ENCODE measurements around the gene CFAP126.

CFAP126 gene

DNA sequence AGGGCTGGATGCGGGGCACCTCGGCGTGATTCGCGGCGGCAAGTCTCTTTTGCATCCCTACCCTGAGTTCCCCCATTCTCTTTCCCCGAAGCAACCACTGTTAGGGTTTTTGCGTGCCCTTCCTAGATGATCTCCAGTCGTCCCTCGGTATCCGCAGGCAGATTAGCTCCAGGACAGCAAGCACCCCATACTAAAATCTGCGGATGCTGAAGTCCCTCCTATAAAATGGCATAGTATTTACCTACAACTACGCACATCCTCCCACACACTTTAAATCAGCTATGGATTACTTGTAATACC is 22.8 kb upstream of the CFAP126 start (continued):
- TF ChIP-seq, protein P1, sequence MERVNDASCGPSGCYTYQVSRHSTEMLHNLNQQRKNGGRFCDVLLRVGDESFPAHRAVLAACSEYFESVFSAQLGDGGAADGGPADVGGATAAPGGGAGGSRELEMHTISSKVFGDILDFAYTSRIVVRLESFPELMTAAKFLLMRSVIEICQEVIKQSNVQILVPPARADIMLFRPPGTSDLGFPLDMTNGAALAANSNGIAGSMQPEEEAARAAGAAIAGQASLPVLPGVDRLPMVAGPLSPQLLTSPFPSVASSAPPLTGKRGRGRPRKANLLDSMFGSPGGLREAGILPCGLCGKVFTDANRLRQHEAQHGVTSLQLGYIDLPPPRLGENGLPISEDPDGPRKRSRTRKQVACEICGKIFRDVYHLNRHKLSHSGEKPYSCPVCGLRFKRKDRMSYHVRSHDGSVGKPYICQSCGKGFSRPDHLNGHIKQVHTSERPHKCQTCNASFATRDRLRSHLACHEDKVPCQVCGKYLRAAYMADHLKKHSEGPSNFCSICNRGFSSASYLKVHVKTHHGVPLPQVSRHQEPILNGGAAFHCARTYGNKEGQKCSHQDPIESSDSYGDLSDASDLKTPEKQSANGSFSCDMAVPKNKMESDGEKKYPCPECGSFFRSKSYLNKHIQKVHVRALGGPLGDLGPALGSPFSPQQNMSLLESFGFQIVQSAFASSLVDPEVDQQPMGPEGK (tag by site-specific recombination; IDR thresholded peaks at IDR 0.05) = 0 out of 2 replicates have a peak, but pooled peaks have one; percentile 5
- TF ChIP-seq, protein P2, sequence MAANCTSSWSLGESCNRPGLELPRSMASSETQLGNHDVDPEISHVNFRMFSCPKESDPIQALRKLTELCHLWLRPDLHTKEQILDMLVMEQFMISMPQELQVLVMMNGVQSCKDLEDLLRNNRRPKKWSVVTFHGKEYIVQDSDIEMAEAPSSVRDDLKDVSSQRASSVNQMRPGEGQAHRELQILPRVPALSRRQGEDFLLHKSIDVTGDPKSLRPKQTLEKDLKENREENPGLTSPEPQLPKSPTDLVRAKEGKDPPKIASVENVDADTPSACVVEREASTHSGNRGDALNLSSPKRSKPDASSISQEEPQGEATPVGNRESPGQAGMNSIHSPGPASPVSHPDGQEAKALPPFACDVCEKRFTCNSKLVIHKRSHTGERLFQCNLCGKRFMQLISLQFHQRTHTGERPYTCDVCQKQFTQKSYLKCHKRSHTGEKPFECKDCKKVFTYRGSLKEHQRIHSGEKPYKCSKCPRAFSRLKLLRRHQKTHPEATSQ (tag by site-specific recombination; IDR thresholded peaks at IDR 0.05) = no peak
- TF ChIP-seq ZBTB8A (tag by site-specific recombination; IDR thresholded peaks at IDR 0.05) = peak; percentile 67
- TF ChIP-seq ZNF223 (tag by site-specific recombination; IDR thresholded peaks at IDR 0.05) = no peak
- TF ChIP-seq IKZF3 (tag by site-specific recombination; IDR thresholded peaks at IDR 0.05) = no peak
- TF ChIP-seq GLI4 (tag by site-specific recombination; IDR thresholded peaks at IDR 0.05) = no peak
- TF ChIP-seq ZNF76 (tag by site-specific recombination; IDR thresholded peaks at IDR 0.05; ENCODE audit: borderline replicate concordance, low read depth) = no peak
- TF ChIP-seq ZNF513 (tag by site-specific recombination; IDR thresholded peaks at IDR 0.05) = no peak
- no peak for TF ChIP-seq ZNF792 (tag by site-specific recombination; IDR thresholded peaks at IDR 0.05)
- no peak for TF ChIP-seq ZNF169 (tag by site-specific recombination; IDR thresholded peaks at IDR 0.05)
- 0 out of 2 replicates have a peak, but pooled peaks have one; percentile 5 for TF ChIP-seq ZXDB (tag by site-specific recombination; IDR thresholded peaks at IDR 0.05)
- TF ChIP-seq, protein P3, sequence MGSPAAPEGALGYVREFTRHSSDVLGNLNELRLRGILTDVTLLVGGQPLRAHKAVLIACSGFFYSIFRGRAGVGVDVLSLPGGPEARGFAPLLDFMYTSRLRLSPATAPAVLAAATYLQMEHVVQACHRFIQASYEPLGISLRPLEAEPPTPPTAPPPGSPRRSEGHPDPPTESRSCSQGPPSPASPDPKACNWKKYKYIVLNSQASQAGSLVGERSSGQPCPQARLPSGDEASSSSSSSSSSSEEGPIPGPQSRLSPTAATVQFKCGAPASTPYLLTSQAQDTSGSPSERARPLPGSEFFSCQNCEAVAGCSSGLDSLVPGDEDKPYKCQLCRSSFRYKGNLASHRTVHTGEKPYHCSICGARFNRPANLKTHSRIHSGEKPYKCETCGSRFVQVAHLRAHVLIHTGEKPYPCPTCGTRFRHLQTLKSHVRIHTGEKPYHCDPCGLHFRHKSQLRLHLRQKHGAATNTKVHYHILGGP (tag by site-specific recombination; IDR thresholded peaks at IDR 0.05) = no peak
- no peak for TF ChIP-seq ZNF837 (tag by site-specific recombination; IDR thresholded peaks at IDR 0.05)
- TF ChIP-seq, protein P4, sequence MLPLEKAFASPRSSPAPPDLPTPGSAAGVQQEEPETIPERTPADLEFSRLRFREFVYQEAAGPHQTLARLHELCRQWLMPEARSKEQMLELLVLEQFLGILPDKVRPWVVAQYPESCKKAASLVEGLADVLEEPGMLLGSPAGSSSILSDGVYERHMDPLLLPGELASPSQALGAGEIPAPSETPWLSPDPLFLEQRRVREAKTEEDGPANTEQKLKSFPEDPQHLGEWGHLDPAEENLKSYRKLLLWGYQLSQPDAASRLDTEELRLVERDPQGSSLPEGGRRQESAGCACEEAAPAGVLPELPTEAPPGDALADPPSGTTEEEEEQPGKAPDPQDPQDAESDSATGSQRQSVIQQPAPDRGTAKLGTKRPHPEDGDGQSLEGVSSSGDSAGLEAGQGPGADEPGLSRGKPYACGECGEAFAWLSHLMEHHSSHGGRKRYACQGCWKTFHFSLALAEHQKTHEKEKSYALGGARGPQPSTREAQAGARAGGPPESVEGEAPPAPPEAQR (tag by site-specific recombination; IDR thresholded peaks at IDR 0.05) = no peak
- no peak for TF ChIP-seq ZNF707 (tag by site-specific recombination; IDR thresholded peaks at IDR 0.05)
- no peak for TF ChIP-seq TSHZ1 (tag by site-specific recombination; IDR thresholded peaks at IDR 0.05; ENCODE audit: borderline replicate concordance)
- no peak for TF ChIP-seq HOXA7 (CRISPR knock-in tag; IDR thresholded peaks at IDR 0.05; ENCODE audit: borderline replicate concordance)
- no peak for TF ChIP-seq ZFHX2 (tag by site-specific recombination; conservative IDR thresholded peaks at IDR 0.05)
- TF ChIP-seq KLF8 (tag by site-specific recombination; IDR thresholded peaks at IDR 0.05) = no peak
- TF ChIP-seq ZNF768 (tag by site-specific recombination; IDR thresholded peaks at IDR 0.05) = no peak; the same call in 1 of the 2 replicates
- TF ChIP-seq ZNF274 (IDR thresholded peaks at IDR 0.05; ENCODE audit: low read length) = no peak
- TF ChIP-seq ZNF274 (tag by site-specific recombination; IDR thresholded peaks at IDR 0.05; ENCODE audit: borderline replicate concordance) = no peak
- TF ChIP-seq KLF16 (tag by site-specific recombination; IDR thresholded peaks at IDR 0.05) = no peak
- TF ChIP-seq ZFP37 (tag by site-specific recombination; IDR thresholded peaks at IDR 0.05) = no peak
